Stomach (tissue), 9 donors: Measurements from ENCODE around the gene TNNC1. TPM values are rescaled to one million over a fixed set of nuclear protein-coding genes. Genes with fewer than 3 reads are reported as not detected.

Source experiments
- DNase-seq, 2 donors: peaks; one replicate each; pipeline versions ENCODE4 v3.0.0 to v3.0.0-alpha.2; 2013 to 2019
- H3K27ac ChIP-seq, 5 donors: fragments of 200-600 bp in 4 of 5; sonication (generic) in 4 of 5; one replicate each; pipeline ENCODE4 v1.5.1; 2013 to 2019; ENCODE audit warnings: mild to moderate bottlenecking in 1 of 5, moderate library complexity in 1 of 5
- H3K27me3 ChIP-seq, 3 donors: fragments of 200-600 bp; sonication (generic); one replicate each; pipeline ENCODE4 v1.5.1; 2017 to 2019; ENCODE audit warnings: mixed run types in 1 of 3
- H3K36me3 ChIP-seq, 4 donors: fragments of 200-600 bp; sonication (generic); 1 replicate in 3 of 4; 2 replicates in 1 of 4; pipeline ENCODE4 v1.5.1; 2016 to 2019
- H3K4me1 ChIP-seq, 4 donors: fragments of 200-600 bp; sonication (generic); one replicate each; pipeline ENCODE4 v1.5.1; 2016 to 2019
- H3K4me3 ChIP-seq, 4 donors: fragments of 200-600 bp; sonication (generic) in 3 of 4; one replicate each; pipeline ENCODE4 v1.5.1; 2016 to 2019; ENCODE audit warnings: mild to moderate bottlenecking in 1 of 4
- H3K9me3 ChIP-seq, 4 donors: fragments of 200-600 bp; sonication (generic); one replicate each; pipeline ENCODE4 v1.5.1; 2016 to 2019
- EP300 ChIP-seq: sonication (generic); formaldehyde crosslinking; IDR thresholded peaks from one replicate; pipeline ENCODE4 v1.6.1; 2017; ENCODE audit warnings: antibody characterized with exemption
- POLR2A ChIP-seq, 4 donors: fragments of 450-650 bp; IDR thresholded peaks; one replicate each; pipeline ENCODE4 v1.6.1; 2016; ENCODE audit warnings: antibody characterized with exemption in 4 of 4, control low read depth in 2 of 4, mild to moderate bottlenecking in 1 of 4, moderate library complexity in 1 of 4
- POLR2AphosphoS5 ChIP-seq, 3 donors: sonication (generic); formaldehyde crosslinking; IDR thresholded peaks; one replicate each; pipeline ENCODE4 v1.6.1; 2016; ENCODE audit warnings: antibody characterized with exemption in 3 of 3
- WGBS, 5 donors: extraction: QIAGEN DNeasy Blood & Tissue Kit in 3 of 5; methylation state at CpG; one replicate each; pipeline versions ENCODE4 v1.1.5 to v1.1.7; 2013 to 2018; 5-methylcytosine and 5-hydroxymethylcytosine counted together
- intact Hi-C: fragments of 100-400 bp; cut with DNase I; formaldehyde crosslinking; loops from one replicate; pipeline ENCODE4 v1.15.1; 2023; ENCODE audit warnings: low total_unique reads
- polyA plus RNA-seq, 3 donors: library from polyadenylated mRNA; stranded (reverse); fragments of 200-250 nt; gene quantifications; one replicate each; pipeline ENCODE4 v1.2.3, GENCODE V29; 2013
- total RNA-seq, 5 donors: library from RNA; depleted of rRNA; stranded (reverse); fragments of >200 nt; gene quantifications; one replicate each; pipeline versions ENCODE4 v1.1.0 to v1.2.3, GENCODE V29; 2014 to 2016
- TF ChIP-seq, protein P1 (sequence below), 7 experiments: fragments of 450-650 bp in 4 of 7; fragments of 200-600 bp in 3 of 7; sonication (generic) in 3 of 7; IDR thresholded peaks; one replicate each; pipeline ENCODE4 v1.5.1; 2016 to 2019; ENCODE audit warnings: antibody characterized with exemption in 7 of 7, control low read depth in 2 of 7, mild to moderate bottlenecking in 1 of 7
- donor health status: healthy with polysubstance abuse.
- donor health status: Bipolar disorder and iron deficiency.
- donor health status: healthy.

TNNC1 gene
- total and polyA plus RNA-seq, 8 donors, result 3.1 to 41.1 (median 6.5) TPM; not detected in 3

- Histone ChIP-seq H3K27me3 (no peaks in the 10 kb centered on the region), H3K27ac (no peak overlapping the region), H3K4me1 (peaks cover 18 to 51% (median 44%) of the 10 kb centered on the region in 4 donors), H3K4me3 (no peak overlapping the region), H3K36me3 (peaks cover 58 to 86% (median 83%) of the 10 kb centered on the region in 4 donors), H3K9me3 (no peaks in the 10 kb centered on the region)
- intact Hi-C loops, result no loop called here
- TF ChIP-seq POLR2A (IDR thresholded peaks at IDR 0.05), result no peak
- TF ChIP-seq, protein P1, sequence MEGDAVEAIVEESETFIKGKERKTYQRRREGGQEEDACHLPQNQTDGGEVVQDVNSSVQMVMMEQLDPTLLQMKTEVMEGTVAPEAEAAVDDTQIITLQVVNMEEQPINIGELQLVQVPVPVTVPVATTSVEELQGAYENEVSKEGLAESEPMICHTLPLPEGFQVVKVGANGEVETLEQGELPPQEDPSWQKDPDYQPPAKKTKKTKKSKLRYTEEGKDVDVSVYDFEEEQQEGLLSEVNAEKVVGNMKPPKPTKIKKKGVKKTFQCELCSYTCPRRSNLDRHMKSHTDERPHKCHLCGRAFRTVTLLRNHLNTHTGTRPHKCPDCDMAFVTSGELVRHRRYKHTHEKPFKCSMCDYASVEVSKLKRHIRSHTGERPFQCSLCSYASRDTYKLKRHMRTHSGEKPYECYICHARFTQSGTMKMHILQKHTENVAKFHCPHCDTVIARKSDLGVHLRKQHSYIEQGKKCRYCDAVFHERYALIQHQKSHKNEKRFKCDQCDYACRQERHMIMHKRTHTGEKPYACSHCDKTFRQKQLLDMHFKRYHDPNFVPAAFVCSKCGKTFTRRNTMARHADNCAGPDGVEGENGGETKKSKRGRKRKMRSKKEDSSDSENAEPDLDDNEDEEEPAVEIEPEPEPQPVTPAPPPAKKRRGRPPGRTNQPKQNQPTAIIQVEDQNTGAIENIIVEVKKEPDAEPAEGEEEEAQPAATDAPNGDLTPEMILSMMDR (IDR thresholded peaks at IDR 0.05), result no peak
- no peak for TF ChIP-seq POLR2AphosphoS5 (IDR thresholded peaks at IDR 0.05)
- no peak for TF ChIP-seq EP300
- WGBS, 5 donors, result 85 to 97% (median 95%) methylated on average over 4 to 6 of the region's 6 CpGs
- DNase-seq, result no peak
Observed at GRCh38 chr3:52405066-52405465, 48.8 kb downstream of the TNNC1 start.

GRCh38 chr3:52404391-52404790 lies 49.5 kb downstream of the TNNC1 start:
- intact Hi-C loops, result no loop called here
- Histone ChIP-seq H3K9me3 (no peaks in the 10 kb centered on the region), H3K4me1 (peaks cover 21 to 51% (median 47%) of the 10 kb centered on the region in 4 donors), H3K36me3 (peaks cover 58 to 93% (median 84%) of the 10 kb centered on the region in 4 donors), H3K27ac (no peak overlapping the region), H3K4me3 (no peak overlapping the region), H3K27me3 (no peaks in the 10 kb centered on the region)
- 86 to 96% (median 93%) methylated on average over 6 to 10 of the region's 10 CpGs for WGBS, 5 donors
- DNase-seq, result no peak
- no peak for TF ChIP-seq POLR2A (IDR thresholded peaks at IDR 0.05)
- no peak for TF ChIP-seq POLR2AphosphoS5 (IDR thresholded peaks at IDR 0.05)
- no peak for TF ChIP-seq EP300
- TF ChIP-seq, protein P1 (IDR thresholded peaks at IDR 0.05), result no peak

GRCh38 chr3:52403955-52404354 lies 49.9 kb downstream of the TNNC1 start:
- no peak for TF ChIP-seq POLR2A (IDR thresholded peaks at IDR 0.05)
- TF ChIP-seq, protein P1 (IDR thresholded peaks at IDR 0.05), result no peak
- no peak for TF ChIP-seq EP300
- no peak for TF ChIP-seq POLR2AphosphoS5 (IDR thresholded peaks at IDR 0.05)
- no peak for DNase-seq
- H3K36me3 ChIP-seq, result peaks cover 61 to 97% (median 85%) of the 10 kb centered on the region in 4 donors

DNA sequence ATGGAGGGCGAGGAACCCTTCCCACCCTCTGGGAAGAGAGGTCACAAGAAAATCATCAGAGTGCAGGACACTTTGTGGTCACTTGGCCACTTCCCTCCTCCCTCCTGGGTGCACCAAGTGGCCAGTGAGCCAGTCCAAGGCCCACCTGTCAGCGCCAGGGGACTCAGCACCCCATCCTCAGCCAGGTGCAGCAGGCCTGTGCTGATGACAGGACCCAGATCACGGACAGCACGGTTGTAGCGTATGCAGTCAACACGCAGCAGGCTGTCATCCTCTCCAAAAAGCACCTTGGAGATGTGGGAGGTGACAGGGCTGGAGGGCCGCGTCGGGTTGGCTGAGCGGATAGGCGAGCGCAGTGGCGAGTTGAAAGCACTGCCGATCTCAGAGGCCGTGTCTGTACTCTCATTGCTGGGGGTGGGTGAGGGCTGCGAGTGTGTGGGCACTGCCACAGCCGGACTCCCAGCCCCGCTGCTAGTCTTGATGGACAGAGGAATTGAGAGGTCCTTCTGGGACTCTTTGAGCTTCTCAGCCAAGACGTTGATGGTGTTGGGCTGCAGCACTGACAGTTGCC lies 50.5 kb downstream of the TNNC1 start:
- WGBS, 5 donors, result 91 to 96% (median 94%) methylated on average over 8 to 19 of the region's 19 CpGs
- Histone ChIP-seq H3K36me3 (peaks cover 62 to 98% (median 86%) of the 10 kb centered on the region in 4 donors), H3K4me1 (peaks cover 11 to 41% (median 36%) of the 10 kb centered on the region in 4 donors), H3K4me3 (no peak overlapping the region), H3K27ac (no peak overlapping the region), H3K27me3 (no peaks in the 10 kb centered on the region), H3K9me3 (no peaks in the 10 kb centered on the region)
- TF ChIP-seq, protein P1 (IDR thresholded peaks at IDR 0.05), result no peak
- TF ChIP-seq POLR2AphosphoS5 (IDR thresholded peaks at IDR 0.05) (no peak), EP300 (no peak), POLR2A (IDR thresholded peaks at IDR 0.05) (no peak)
- intact Hi-C loops, result no loop called here
- no peak for DNase-seq

More at GRCh38 chr3:52403955-52404354, 49.9 kb downstream of the TNNC1 start:
- Histone ChIP-seq H3K27ac (no peak overlapping the region), H3K4me3 (no peak overlapping the region), H3K9me3 (no peaks in the 10 kb centered on the region), H3K27me3 (no peaks in the 10 kb centered on the region), H3K4me1 (peaks cover 17 to 47% (median 42%) of the 10 kb centered on the region in 4 donors)
- WGBS, 5 donors, result 84 to 92% (median 90%) methylated on average over 3 of the region's 3 CpGs
- intact Hi-C loops, result no loop called here
